ACHN (cell line): Measurements from ENCODE around the gene ADGB.
"Not testable (repeated sequence)": the region's sequence is repeated elsewhere in the genome, so short reads cannot be mapped to it uniquely, and the experiment has no call there.

Source experiments
- DNase-seq: peaks from one replicate; pipeline ENCODE4 v3.0.0-alpha.2; 2015
- in situ Hi-C: cut with HindIII; loops from 2 replicates; pipeline ENCODE4 v1.10.0; 2017; ENCODE audit warnings: low sequenced_read_pairs, low pct_ligation_motif_present, low pct_unique_long_range_greater_than_20kb

Gene ADGB

DNA sequence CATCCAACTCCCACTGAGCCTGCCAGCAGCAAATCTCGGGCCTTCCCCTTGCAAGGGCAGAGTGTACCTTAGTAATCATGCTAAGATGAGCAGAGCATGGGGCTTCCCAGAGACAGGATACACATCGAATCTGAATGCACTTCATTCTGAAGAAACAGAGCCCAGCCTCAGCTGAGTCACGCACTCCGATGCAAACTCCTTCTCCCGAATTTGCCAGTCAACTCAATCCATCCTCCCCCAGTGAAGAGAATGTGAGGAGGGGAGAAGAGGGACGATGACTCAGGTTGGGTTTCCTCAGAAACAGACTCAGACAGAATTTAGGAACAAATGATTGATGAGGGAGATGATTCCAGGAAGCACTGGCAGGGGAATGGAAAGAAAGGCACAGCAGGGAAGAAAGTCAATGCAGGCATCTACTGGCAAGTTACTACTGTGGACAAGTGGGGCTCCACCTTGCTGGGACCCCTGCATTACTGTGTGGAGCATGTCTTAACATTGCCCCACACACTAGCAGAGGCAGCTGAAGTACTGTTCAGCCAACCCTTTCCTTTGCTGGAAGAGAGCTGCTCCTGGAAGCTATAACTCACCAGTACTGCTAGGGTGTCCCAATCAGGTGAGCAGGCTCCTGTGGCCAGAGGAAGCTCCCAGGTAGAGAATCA, 251.6 kb downstream of the ADGB start:
- DNase-seq, result peak; percentile 4
- in situ Hi-C loops, result no loop called here

GRCh38 chr6:146850981-146851380, 252.2 kb downstream of the ADGB start:
- in situ Hi-C loops, result no loop called here

DNA sequence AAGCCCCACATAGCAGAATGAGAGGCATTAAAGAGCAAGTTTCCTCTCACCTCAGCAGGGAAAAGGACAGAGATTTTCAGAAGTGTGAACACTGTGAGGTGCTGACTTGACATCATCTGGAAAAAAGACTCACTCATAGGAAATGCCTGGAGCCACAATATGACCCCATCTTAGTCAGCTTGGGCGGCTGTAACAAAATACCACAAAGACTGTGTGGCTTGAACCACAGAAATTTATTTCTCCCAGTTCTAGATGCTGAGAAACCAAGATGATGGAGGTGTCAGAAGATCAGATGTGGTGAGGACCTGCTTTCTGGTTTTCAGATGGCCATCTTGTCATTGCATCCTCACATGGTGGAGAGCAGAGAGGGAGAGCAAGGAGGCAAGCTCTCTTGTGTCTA, 253.1 kb downstream of the ADGB start:
- no peak for DNase-seq
- in situ Hi-C loops, result no loop called here

More at GRCh38 chr6:146850981-146851380, 252.2 kb downstream of the ADGB start:
- DNase-seq, result no peak

DNA sequence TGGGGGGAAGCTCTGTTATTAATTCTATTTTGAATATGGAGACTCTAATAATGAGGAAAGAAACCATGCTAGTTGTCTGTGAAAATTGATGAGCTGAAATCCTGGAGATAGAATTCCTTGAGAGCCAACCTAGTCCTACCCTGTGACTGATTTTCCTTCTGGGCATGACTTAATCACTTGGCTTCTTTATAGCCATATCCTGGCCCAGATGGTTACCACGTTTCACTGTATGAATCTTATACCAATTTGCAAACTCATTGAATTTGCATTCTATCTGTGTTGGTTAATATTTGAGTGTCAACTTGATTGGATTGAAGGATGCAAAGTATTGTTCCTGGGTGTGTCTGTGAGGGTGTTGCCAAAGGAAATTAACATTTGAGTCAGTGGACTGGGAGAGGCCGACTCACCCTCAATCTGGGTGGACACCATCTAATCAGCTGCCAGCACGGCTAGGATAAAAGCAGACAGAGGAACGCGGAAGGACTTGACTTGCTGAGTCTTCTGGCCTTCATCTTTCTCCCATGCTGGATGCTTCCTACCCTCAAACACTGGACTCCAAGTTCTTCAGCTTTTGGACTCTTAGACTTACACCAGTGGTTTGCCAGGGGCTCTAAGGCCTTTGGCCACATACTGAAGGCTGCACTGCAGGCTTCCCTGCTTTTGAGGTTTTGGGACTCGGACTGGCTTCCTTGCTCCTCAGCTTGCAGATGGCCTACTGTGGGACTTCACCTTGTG, 255.9 kb downstream of the ADGB start:
- DNase-seq, in situ Hi-C loops: not testable (repeated sequence)

- in situ Hi-C loops, result no loop called here
- DNase-seq, result no peak
Measured at GRCh38 chr6:146855889-146856288, 257.1 kb downstream of the ADGB start.

- in situ Hi-C loops, result no loop called here
- no peak for DNase-seq
Measured at GRCh38 chr6:146856296-146856695, 257.5 kb downstream of the ADGB start.

- DNase-seq, result peak; percentile 68
- in situ Hi-C loops, result no loop called here
Measured at GRCh38 chr6:146857180-146857979, 258.6 kb downstream of the ADGB start.

- peak; percentile 0 for DNase-seq
- in situ Hi-C loops, result no loop called here
Measured at GRCh38 chr6:146857980-146858347, 259.2 kb downstream of the ADGB start.

- in situ Hi-C loops, result no loop called here
- DNase-seq, result no peak
Measured at GRCh38 chr6:146859206-146859605, 260.4 kb downstream of the ADGB start.

DNA sequence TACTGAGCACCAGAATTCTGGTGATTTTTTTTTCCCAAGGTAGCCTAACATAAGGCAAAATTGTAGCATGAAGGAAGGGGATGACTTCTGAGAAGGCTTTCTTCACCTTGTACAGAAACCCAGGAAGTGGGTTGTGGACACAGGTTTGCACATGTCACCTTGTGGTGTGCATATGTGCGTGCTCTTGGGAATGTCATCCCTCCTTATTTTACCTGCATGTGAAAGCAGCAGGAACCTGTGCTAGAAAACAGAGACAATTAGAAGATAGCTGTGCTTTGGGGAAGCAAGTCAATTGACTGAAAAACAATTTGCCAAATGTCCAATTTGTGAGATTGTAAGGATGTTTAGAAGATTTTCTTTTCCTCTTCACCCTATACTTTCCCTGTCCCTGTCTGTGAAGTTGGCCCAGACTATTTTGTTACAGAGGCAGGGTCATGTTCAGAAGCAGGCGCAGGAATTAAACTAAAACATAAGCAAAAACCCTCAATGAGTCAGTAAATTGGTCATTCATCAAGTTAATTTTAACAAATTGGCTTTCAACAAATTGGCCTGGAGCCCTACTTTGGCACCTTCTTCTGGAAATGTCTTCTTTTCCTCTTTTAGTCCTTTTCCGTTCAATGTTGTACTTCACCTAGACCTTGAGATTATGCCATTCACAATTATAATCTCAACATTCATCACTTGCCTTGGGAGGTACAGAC, 261.2 kb downstream of the ADGB start:
- in situ Hi-C loops, result no loop called here
- no peak for DNase-seq

- in situ Hi-C loops, result no loop called here
- no peak for DNase-seq
Measured at GRCh38 chr6:146860583-146860982, 261.8 kb downstream of the ADGB start.

DNA sequence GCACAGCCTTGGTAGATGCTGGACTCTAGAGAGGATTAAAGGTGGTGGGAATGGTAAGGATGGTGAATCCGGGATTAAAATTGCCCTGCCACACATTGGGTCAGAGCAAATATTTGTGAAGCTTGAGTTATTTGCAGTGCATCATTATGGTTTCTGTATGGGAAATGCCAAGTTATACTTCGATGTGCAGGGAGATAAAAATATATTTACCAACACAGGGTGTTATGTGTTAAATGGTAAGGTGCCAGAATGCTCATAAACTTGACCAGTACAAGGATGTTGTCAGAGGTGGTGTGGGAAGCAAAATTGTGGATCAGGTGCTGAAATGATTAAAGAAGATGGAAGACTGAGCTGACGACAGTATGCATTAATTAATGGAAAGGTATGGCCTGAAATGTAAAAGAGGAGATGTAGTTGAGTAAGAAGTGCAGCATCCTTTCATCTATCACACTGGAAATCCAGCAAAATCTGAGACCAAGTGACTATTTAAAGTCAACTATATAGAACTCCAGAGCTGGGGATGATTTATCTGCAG, 262.3 kb downstream of the ADGB start:
- in situ Hi-C loops, result no loop called here
- no peak for DNase-seq

GRCh38 chr6:146861716-146862115, 262.9 kb downstream of the ADGB start:
- DNase-seq, result no peak
- in situ Hi-C loops, result no loop called here

GRCh38 chr6:146862508-146862919, 263.7 kb downstream of the ADGB start:
- in situ Hi-C loops, result no loop called here

GRCh38 chr6:146864300-146864699, 265.5 kb downstream of the ADGB start:
- in situ Hi-C loops, result no loop called here

More at GRCh38 chr6:146862508-146862919, 263.7 kb downstream of the ADGB start:
- DNase-seq, result no peak

GRCh38 chr6:146864885-146865284, 266.1 kb downstream of the ADGB start:
- no peak for DNase-seq
- in situ Hi-C loops, result no loop called here

More at GRCh38 chr6:146864300-146864699, 265.5 kb downstream of the ADGB start:
- no peak for DNase-seq
